ENCODE results near the gene UPF1.

UPF1 gene

GRCh38 chr19:18897094-18898029, 65.6 kb downstream of the UPF1 start (continued):
- TF ChIP-seq ZBTB20 (tag by site-specific recombination; IDR thresholded peaks at IDR 0.05) (no peak), ZNF121 (tag by site-specific recombination; IDR thresholded peaks at IDR 0.05) (0 out of 2 replicates have a peak, but pooled peaks have one; percentile 67), ZNF654 (tag by site-specific recombination; IDR thresholded peaks at IDR 0.05; ENCODE audit: low read depth) (no peak), ZEB2 (tag by site-specific recombination; IDR thresholded peaks at IDR 0.05) (peak; percentile 67), ZBTB7A (tag by site-specific recombination; IDR thresholded peaks at IDR 0.05; ENCODE audit: low read depth) (no peak), ZXDB (tag by site-specific recombination; IDR thresholded peaks at IDR 0.05) (no peak), ZNF248 (tag by site-specific recombination; IDR thresholded peaks at IDR 0.05) (no peak), ZNF138 (tag by site-specific recombination; IDR thresholded peaks at IDR 0.05; ENCODE audit: borderline replicate concordance) (no peak), KLF8 (tag by site-specific recombination; IDR thresholded peaks at IDR 0.05) (no peak), ZNF623 (tag by site-specific recombination; IDR thresholded peaks at IDR 0.05) (peak; percentile 99), SP2 (tag by site-specific recombination; IDR thresholded peaks at IDR 0.05) (no peak)

GRCh38 chr19:18898081-18898606, 66.4 kb downstream of the UPF1 start:
- no peaks in the 10 kb centered on the region; the same call in 1 of the 2 replicates for H3K4me1 ChIP-seq (ENCODE audit: control insufficient read depth, insufficient read depth, low read length)
- POLR2A ChIA-PET, result interaction anchor here (0.6 to 1.3 kb wide), 6 partner anchors 9 to 462 kb away, joined by 3 to 8 read pairs (median 4); partner anchors contain the start of genes COPE and DDX49
- H3K9me3 ChIP-seq (ENCODE audit: control insufficient read depth, insufficient read depth, low read depth, low read length), result no peaks in the 10 kb centered on the region
- no peak overlapping the region for H3K4me3 ChIP-seq (ENCODE audit: low read depth, low read length)
- CTCF ChIA-PET, result interaction anchor here (0.6 to 0.7 kb wide), 2 partner anchors 32 to 448 kb away, joined by 3 read pairs; no protein-coding TSS in a partner anchor
- TF ChIP-seq KLF1 (tag by site-specific recombination; IDR thresholded peaks at IDR 0.05) (peak; percentile 30; the same call in 1 of the 2 replicates), ZNF138 (tag by site-specific recombination; IDR thresholded peaks at IDR 0.05; ENCODE audit: borderline replicate concordance) (no peak)
- peaks cover 0 to 34% of the 10 kb centered on the region in 2 experiments; a peak in 2 of 3 replicates for H3K36me3 ChIP-seq (ENCODE audit: control insufficient read depth in 2 of 2, insufficient read depth in 1 of 2, low read length in 2 of 2)
- no peak overlapping the region for H3K27ac ChIP-seq (ENCODE audit: extremely low read depth, low read depth, low read length)

- Histone ChIP-seq H3K4me3 (ENCODE audit: low read depth, low read length) (no peak overlapping the region), H3K27ac (ENCODE audit: extremely low read depth, low read depth, low read length) (no peak overlapping the region), H3K4me1 (ENCODE audit: control insufficient read depth, insufficient read depth, low read length) (no peaks in the 10 kb centered on the region; the same call in 1 of the 2 replicates), H3K36me3 (ENCODE audit: control insufficient read depth in 2 of 2, insufficient read depth in 1 of 2, low read length in 2 of 2) (peaks cover 0 to 37% of the 10 kb centered on the region in 2 experiments; a peak in 2 of 3 replicates), H3K9me3 (ENCODE audit: control insufficient read depth, insufficient read depth, low read depth, low read length) (no peaks in the 10 kb centered on the region)
- POLR2A ChIA-PET, result interaction anchor here (0.6 kb wide), 4 partner anchors 9 to 463 kb away, joined by 3 to 6 read pairs (median 4); no protein-coding TSS in a partner anchor
- CTCF ChIA-PET, result interaction anchor here (0.6 kb wide), 1 partner anchor 449 kb away, joined by 3 read pairs; no protein-coding TSS in a partner anchor
- TF ChIP-seq ZBTB48 (tag by site-specific recombination; IDR thresholded peaks at IDR 0.05) (no peak), ZNF398 (tag by site-specific recombination; IDR thresholded peaks at IDR 0.05) (no peak), ZNF629 (tag by site-specific recombination; IDR thresholded peaks at IDR 0.05) (no peak), BCL11B (tag by site-specific recombination; IDR thresholded peaks at IDR 0.05; ENCODE audit: low read depth) (peak; percentile 56; the same call in 1 of the 2 replicates), ZNF354C (tag by site-specific recombination; IDR thresholded peaks at IDR 0.05; ENCODE audit: borderline replicate concordance, low read depth) (no peak), ZFHX2 (tag by site-specific recombination; conservative IDR thresholded peaks at IDR 0.05) (no peak), ZNF132 (tag by site-specific recombination; IDR thresholded peaks at IDR 0.05; ENCODE audit: borderline replicate concordance) (no peak), INSM2 (tag by site-specific recombination; IDR thresholded peaks at IDR 0.05) (no peak), ZSCAN4 (tag by site-specific recombination; IDR thresholded peaks at IDR 0.05) (no peak), BCL11A (tag by site-specific recombination; IDR thresholded peaks at IDR 0.05; ENCODE audit: low read depth) (peak; percentile 22; the same call in 1 of the 2 replicates), ZNF239 (tag by site-specific recombination; IDR thresholded peaks at IDR 0.05) (no peak), ZSCAN18 (tag by site-specific recombination; IDR thresholded peaks at IDR 0.05) (no peak)
Observed at GRCh38 chr19:18898607-18899408, 67.0 kb downstream of the UPF1 start.

Measured in HEK293 (cell line).